Endothelial cell of umbilical vein (primary cell): ENCODE results near the gene MARCOL. TPM values are rescaled to one million over a fixed set of nuclear protein-coding genes. Genes with fewer than 3 reads are reported as not detected.
"Not testable (repeated sequence)": the region's sequence is repeated elsewhere in the genome, so short reads cannot be mapped to it uniquely, and the experiment has no call there.

Source experiments
- BruUV-seq: library from RNA; stranded (reverse); fragments of 400-500 nt; replicated peaks from 2 replicates; lab custom pipeline; 2021; lab: Mats Ljungman, UMichigan
- CTCF ChIA-PET: fragments of 300-600, 350-600 bp; sonication (Branson Sonifier 250); formaldehyde crosslinking; loops from one replicate; lab custom pipeline; 2021; ENCODE audit warnings: antibody characterized with exemption, inconsistent platforms; lab: Charles Lee
- POLR2A ChIA-PET: fragments of 300-600, 350-600 bp; sonication (Branson Sonifier 250); formaldehyde crosslinking; loops from one replicate; lab custom pipeline; 2021; ENCODE audit warnings: antibody characterized with exemption, inconsistent platforms; lab: Charles Lee
- DNase-seq: peaks from one replicate; pipeline ENCODE4 v3.0.0-alpha.2; 2011; ENCODE audit warnings: low read depth, low spot score
- FAIRE-seq: peaks from 2 replicates; lab custom pipeline; 2011; peaks lifted over from hg19 to GRCh38; lab: Jason Lieb, UNC
- H2AFZ ChIP-seq: 2 replicates; pipeline ENCODE4 v1.6.0; 2012; ENCODE audit warnings: low read depth, low read length, control low read depth, inconsistent platforms
- H3K27ac ChIP-seq: 2 replicates; pipeline ENCODE4 v1.5.1; 2011; ENCODE audit warnings: low read depth, mild to moderate bottlenecking, control low read depth, low read length, moderate library complexity; ENCODE audit not compliant: insufficient read depth
- H3K27me3 ChIP-seq, 2 experiments: 2 replicates each; pipeline versions ENCODE4 v1.6.0 to v1.6.1; 2011; ENCODE audit warnings: low read length in 2 of 2, mixed read lengths in 1 of 2; ENCODE audit not compliant: control insufficient read depth in 2 of 2, insufficient read depth in 2 of 2
- H3K36me3 ChIP-seq, 2 experiments: 2 replicates in 1 of 2; 3 replicates in 1 of 2; pipeline ENCODE4 v1.5.1; 2011; ENCODE audit warnings: low read length in 2 of 2, mild to moderate bottlenecking in 1 of 2, moderate library complexity in 1 of 2; ENCODE audit not compliant: control insufficient read depth in 2 of 2, insufficient read depth in 2 of 2; ENCODE audit errors: extremely low read depth in 1 of 2
- H3K4me1 ChIP-seq: 3 replicates; pipeline ENCODE4 v1.5.1; 2011; ENCODE audit warnings: mild to moderate bottlenecking, low read length; ENCODE audit not compliant: control insufficient read depth, insufficient read depth; ENCODE audit errors: extremely low read depth
- H3K4me2 ChIP-seq: 2 replicates; pipeline ENCODE4 v1.6.1; 2011; ENCODE audit warnings: low read length, control low read depth, mixed read lengths; ENCODE audit not compliant: insufficient read depth
- H3K4me3 ChIP-seq, 3 experiments: fragments of 200-600 bp in 1 of 3; sonication (generic), shearing (Covaris generic) in 1 of 3; replicated peaks in 1 of 3; 2 replicates each; pipeline ENCODE4 v1.5.1; 2011 to 2016; ENCODE audit warnings: control low read depth in 3 of 3, low read length in 3 of 3, mild to moderate bottlenecking in 2 of 3, inconsistent platforms in 1 of 3, low read depth in 1 of 3, moderate library complexity in 1 of 3; ENCODE audit not compliant: insufficient read depth in 1 of 3
- H3K79me2 ChIP-seq: 2 replicates; pipeline ENCODE4 v1.6.0; 2012; ENCODE audit warnings: low read length, inconsistent platforms; ENCODE audit not compliant: control insufficient read depth, insufficient read depth
- H3K9ac ChIP-seq: replicated peaks from 2 replicates; pipeline ENCODE3; 2011; ENCODE audit warnings: low read length, control low read depth; ENCODE audit not compliant: insufficient read depth; ENCODE audit errors: extremely low read depth
- H3K9me1 ChIP-seq: replicated peaks from 3 replicates; pipeline ENCODE4 v1.6.0; 2011; ENCODE audit warnings: mild to moderate bottlenecking, low read length; ENCODE audit not compliant: control insufficient read depth, insufficient read depth; ENCODE audit errors: extremely low read depth
- H3K9me3 ChIP-seq: replicated peaks from 2 replicates; pipeline ENCODE4 v1.5.1; 2012; ENCODE audit warnings: low read length, inconsistent platforms; ENCODE audit not compliant: control insufficient read depth, insufficient read depth
- H4K20me1 ChIP-seq: replicated peaks from 2 replicates; pipeline ENCODE3; 2011; ENCODE audit warnings: mild to moderate bottlenecking, low read length; ENCODE audit not compliant: control insufficient read depth, insufficient read depth; ENCODE audit errors: extremely low read depth
- FOS ChIP-seq: IDR thresholded peaks from 2 replicates; pipeline ENCODE4 v1.6.1; 2011; ENCODE audit warnings: mild to moderate bottlenecking, low read length, moderate library complexity, borderline replicate concordance; ENCODE audit not compliant: insufficient read depth
- POLR2A ChIP-seq: IDR thresholded peaks from 2 replicates; pipeline ENCODE4 v1.6.1; 2012; ENCODE audit warnings: low read depth, mild to moderate bottlenecking, control low read depth, low read length
- dilution Hi-C: fragments of 300-500 bp; cut with MboI; formaldehyde crosslinking; loops from one replicate; pipeline ENCODE4 v1.15.0; 2019; ENCODE audit warnings: low sequenced_read_pairs; ENCODE audit not compliant: extremely low pct_ligation_motif_present
- intact Hi-C: fragments of 100-400 bp; cut with micrococcal nuclease; formaldehyde crosslinking; loops from one replicate; pipeline ENCODE4 v1.10.0; 2022
- polyA plus RNA-seq, 4 experiments: library from polyadenylated mRNA; depleted of rRNA in 3 of 4; stranded (reverse) in 3 of 4; unstranded in 1 of 4; fragments of >200 nt; gene quantifications; 2 replicates each; pipeline versions ENCODE4 v1.2.1 to v1.2.3, GENCODE V29; 2011 to 2012; ENCODE audit warnings: missing spikeins in 1 of 4
- total RNA-seq: library from RNA; stranded (reverse); gene quantifications from 2 replicates; pipeline ENCODE4 v1.2.3, GENCODE V29; 2021

MARCOL gene
- total and polyA plus RNA-seq, 2 donors (not counting 3 experiments of a cell fraction or from before 2014, with no cell fraction given), result not detected

GRCh38 chr5:148268566-148268965 lies 30.2 kb downstream of the MARCOL start, which contains the start of gene SPINK13:
SPINK13 (plus strand) TSS chr5:148268794; CDS start chr5:148270073, 1,279 bp downstream.
- DNase-seq, result peak; percentile 27
- FAIRE-seq, result peak; percentile 78
- ChIA-PET POLR2A (interaction anchor here (0.5 kb wide), 1 partner anchor 486 kb away, joined by 3 read pairs; the partner anchor contains the start of gene JAKMIP2), CTCF (interaction anchor here (0.9 to 1.8 kb wide), 6 partner anchors 12 to 462 kb away, joined by 3 to 8 read pairs (median 4); no protein-coding TSS in a partner anchor)
- Histone ChIP-seq H3K27me3 (no peaks in the 10 kb centered on the region), H4K20me1 (no peaks in the 10 kb centered on the region), H3K9ac (no peak within 1 kb of the TSS), H3K36me3 (no peaks in the 10 kb centered on the region), H3K9me3 (no peaks in the 10 kb centered on the region), H2AFZ (peak within 1 kb of the TSS; percentile 59), H3K4me1 (no peaks in the 10 kb centered on the region), H3K4me3 (no peak within 1 kb of the TSS), H3K79me2 (no peaks in the 10 kb centered on the region), H3K4me2 (no peak within 1 kb of the TSS), H3K27ac (no peak within 1 kb of the TSS), H3K9me1 (no peaks in the 10 kb centered on the region)
- intact Hi-C loops, result no loop called here
- no TSS peak for BruUV-seq
- peak; percentile 33 for TF ChIP-seq FOS
- no peak for TF ChIP-seq POLR2A
- dilution Hi-C loops, result no loop called here

- H3K27me3 ChIP-seq, H3K79me2 ChIP-seq, H2AFZ ChIP-seq, BruUV-seq, H3K36me3 ChIP-seq, H3K4me3 ChIP-seq, H3K9me3 ChIP-seq, dilution Hi-C loops, CTCF ChIA-PET, intact Hi-C loops, H3K4me1 ChIP-seq, POLR2A ChIA-PET, H3K27ac ChIP-seq, H3K4me2 ChIP-seq, H4K20me1 ChIP-seq, DNase-seq, FAIRE-seq, H3K9ac ChIP-seq, H3K9me1 ChIP-seq: not testable (repeated sequence)
Measured at GRCh38 chr5:148275129-148275528, 36.8 kb downstream of the MARCOL start.

GRCh38 chr5:148280893-148281292 lies 42.6 kb downstream of the MARCOL start:
- FAIRE-seq, H3K4me2 ChIP-seq, dilution Hi-C loops, H3K9me1 ChIP-seq, H3K27ac ChIP-seq, intact Hi-C loops, H3K9me3 ChIP-seq, H2AFZ ChIP-seq, H3K36me3 ChIP-seq, H3K27me3 ChIP-seq, H4K20me1 ChIP-seq, H3K79me2 ChIP-seq, H3K4me3 ChIP-seq, DNase-seq, H3K4me1 ChIP-seq, POLR2A ChIA-PET, BruUV-seq, H3K9ac ChIP-seq: not testable (repeated sequence)
- CTCF ChIA-PET, result interaction anchor here (1.0 to 1.1 kb wide), 2 partner anchors 10 to 12 kb away, joined by 3 to 5 read pairs; partner anchors contain the start of gene SPINK13

- dilution Hi-C loops, H3K9ac ChIP-seq, H2AFZ ChIP-seq, H3K4me2 ChIP-seq, POLR2A ChIA-PET, BruUV-seq, H3K79me2 ChIP-seq, H3K27ac ChIP-seq, H3K27me3 ChIP-seq, H3K9me1 ChIP-seq, H3K4me1 ChIP-seq, H3K36me3 ChIP-seq, DNase-seq, H3K9me3 ChIP-seq, intact Hi-C loops, H4K20me1 ChIP-seq, FAIRE-seq, H3K4me3 ChIP-seq: not testable (repeated sequence)
- CTCF ChIA-PET, result interaction anchor here (1.1 kb wide), 1 partner anchor 10 kb away, joined by 5 read pairs; no protein-coding TSS in a partner anchor
Measured at GRCh38 chr5:148281336-148281735, 43.0 kb downstream of the MARCOL start.
